SU-DHL-6 (cell line): ENCODE measurements around the gene TRPM7.
A peak's percentile ranks its signal among the peaks of the same experiment; 100 is the strongest.

ENCODE experiments used
- H2AFZ ChIP-seq: fragments of 200-600 bp; sonication (generic); 2 replicates; pipeline ENCODE4 v1.6.1; 2014; ENCODE audit warnings: low read depth, mild to moderate bottlenecking, moderate library complexity, mixed read lengths, antibody characterized with exemption, low read length; ENCODE audit not compliant: severe bottlenecking
- H3F3A ChIP-seq: fragments of 200-600 bp; shearing (Covaris generic); 2 replicates; pipeline ENCODE4 v1.6.0; 2016; ENCODE audit warnings: antibody characterized with exemption, mild to moderate bottlenecking; ENCODE audit not compliant: insufficient read depth
- H3K27ac ChIP-seq: fragments of 200-600 bp; sonication (generic); 2 replicates; pipeline ENCODE4 v1.5.1; 2016; ENCODE audit warnings: low read depth, mild to moderate bottlenecking, low read length, moderate library complexity, mixed read lengths
- H3K27me3 ChIP-seq: fragments of 200-600 bp; sonication (generic), shearing (Covaris generic); 2 replicates; pipeline ENCODE4 v1.6.0; 2014; ENCODE audit warnings: mild to moderate bottlenecking, low read length
- H3K36me3 ChIP-seq: fragments of 200-600 bp; sonication (generic); 2 replicates; pipeline ENCODE4 v1.6.1; 2014; ENCODE audit warnings: mild to moderate bottlenecking, low read length, mixed read lengths
- H3K4me2 ChIP-seq: fragments of 300-600, 200-600 bp; shearing (Covaris generic), sonication (generic); 2 replicates; pipeline ENCODE4 v1.6.0; 2014; ENCODE audit warnings: low read length, low read depth, mild to moderate bottlenecking; ENCODE audit not compliant: poor library complexity, severe bottlenecking
- H3K4me3 ChIP-seq: fragments of 200-600 bp; sonication (generic); 2 replicates; pipeline ENCODE4 v1.5.1; 2014; ENCODE audit warnings: antibody characterized with exemption, low read length, mild to moderate bottlenecking, mixed read lengths; ENCODE audit not compliant: insufficient read depth, poor library complexity, severe bottlenecking
- H3K79me2 ChIP-seq: fragments of 200-600 bp; sonication (generic); 2 replicates; pipeline ENCODE4 v1.6.1; 2014; ENCODE audit warnings: mild to moderate bottlenecking, low read length, moderate library complexity; ENCODE audit not compliant: insufficient read depth
- H3K9ac ChIP-seq: fragments of 200-600 bp; sonication (generic); 2 replicates; pipeline ENCODE4 v1.7.0; 2014; ENCODE audit warnings: mild to moderate bottlenecking, low read length
- H3K9me2 ChIP-seq: fragments of 200-600 bp; sonication (generic); replicated peaks from 2 replicates; pipeline ENCODE4 v1.6.1; 2014; ENCODE audit warnings: low read length; ENCODE audit not compliant: insufficient read depth
- H3K9me3 ChIP-seq: fragments of 200-600 bp; sonication (generic); 2 replicates; pipeline ENCODE4 v1.6.1; 2014; ENCODE audit warnings: low read length, mixed read lengths; ENCODE audit not compliant: insufficient read depth
- H4K20me1 ChIP-seq: fragments of 200-600 bp; sonication (generic); 2 replicates; pipeline ENCODE4 v1.6.1; 2014; ENCODE audit warnings: low read depth, mild to moderate bottlenecking, antibody characterized with exemption, low read length, moderate library complexity, mixed read lengths
- EZH2phosphoT487 ChIP-seq: fragments of 200-600 bp; sonication (generic), shearing (Covaris generic); conservative IDR thresholded peaks from 2 replicates; pipeline ENCODE4 v1.6.1; 2018; ENCODE audit warnings: mild to moderate bottlenecking, antibody characterized with exemption, low read length, moderate library complexity, mixed read lengths
- TF ChIP-seq, protein P1 (sequence below): fragments of 200-600 bp; sonication (generic); IDR thresholded peaks from one replicate; pipeline ENCODE4 v1.5.1; 2017; ENCODE audit warnings: antibody characterized with exemption, mild to moderate bottlenecking, low read length, moderate library complexity; ENCODE audit not compliant: insufficient read depth, poor library complexity, severe bottlenecking

TRPM7 gene

DNA sequence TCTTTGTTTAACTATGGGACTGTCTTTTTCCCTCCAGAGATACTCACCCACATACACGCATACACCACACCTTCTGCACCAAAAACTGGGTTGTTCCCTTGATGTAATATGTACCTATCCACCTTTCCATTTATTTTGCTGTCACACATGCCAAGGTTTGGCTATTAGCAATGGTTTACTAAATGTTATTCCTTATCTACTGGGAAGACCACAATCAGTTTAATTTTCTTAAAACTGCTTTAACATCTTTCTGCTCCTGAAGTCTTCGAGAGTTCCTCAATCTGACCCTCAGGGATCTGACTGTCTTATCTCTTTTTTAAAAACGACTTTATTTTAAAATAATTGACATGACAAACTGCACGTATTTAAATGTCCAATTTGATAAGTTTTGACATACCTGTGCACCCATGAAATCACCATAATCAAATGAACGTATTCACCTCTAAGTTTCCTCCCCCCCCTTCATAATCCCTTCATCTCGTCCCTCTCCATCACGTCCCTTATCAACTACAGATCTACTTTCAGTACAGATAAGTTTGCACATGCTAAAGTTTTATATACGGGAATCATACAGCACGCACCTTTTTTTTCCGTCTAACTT, 805 bp upstream of the TRPM7 start:
- peaks cover 41% of the 10 kb centered on the region for H3K79me2 ChIP-seq

DNA sequence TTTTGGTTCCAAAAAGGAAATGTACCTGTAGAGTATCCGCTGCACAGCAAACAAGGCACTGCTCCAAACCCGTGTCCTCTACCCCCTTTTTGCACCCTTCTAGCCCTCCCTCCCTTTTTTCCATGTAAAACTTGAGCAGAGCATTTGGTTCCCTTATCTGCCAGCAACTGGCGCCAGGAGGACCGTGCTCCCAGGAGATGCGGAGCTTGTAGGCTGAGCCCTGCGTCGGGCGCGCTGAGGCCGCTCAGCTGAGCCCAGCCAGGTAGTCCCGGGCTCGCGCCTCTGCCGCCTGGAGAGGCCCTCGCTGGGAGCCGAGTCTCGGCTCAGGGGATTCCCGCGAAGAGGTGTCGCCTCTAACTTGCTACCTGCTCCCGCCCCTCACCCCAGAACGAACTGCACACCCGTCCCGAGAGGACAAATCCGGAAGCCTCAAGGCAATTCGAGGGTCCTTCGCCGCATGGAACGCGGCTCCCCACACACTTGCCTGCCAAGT, 575 bp downstream of the TRPM7 start:
- Histone ChIP-seq H3K27ac (peak overlapping the region; percentile 78), H3K27me3 (no peaks in the 10 kb centered on the region), H3K4me2 (peak overlapping the region; percentile 63), H3K9me3 (no peaks in the 10 kb centered on the region), H3K9me2 (no peaks in the 10 kb centered on the region), H2AFZ (peak overlapping the region; percentile 91), H3F3A (no peaks in the 10 kb centered on the region), H3K4me3 (peak overlapping the region; percentile 95), H3K79me2 (peaks cover 55% of the 10 kb centered on the region), H4K20me1 (0 out of 2 replicates have a peak, but pooled peaks cover 12% of the 10 kb centered on the region), H3K36me3 (0 out of 2 replicates have a peak, but pooled peaks cover 2% of the 10 kb centered on the region), H3K9ac (peak overlapping the region; percentile 95)
- TF ChIP-seq, protein P1, sequence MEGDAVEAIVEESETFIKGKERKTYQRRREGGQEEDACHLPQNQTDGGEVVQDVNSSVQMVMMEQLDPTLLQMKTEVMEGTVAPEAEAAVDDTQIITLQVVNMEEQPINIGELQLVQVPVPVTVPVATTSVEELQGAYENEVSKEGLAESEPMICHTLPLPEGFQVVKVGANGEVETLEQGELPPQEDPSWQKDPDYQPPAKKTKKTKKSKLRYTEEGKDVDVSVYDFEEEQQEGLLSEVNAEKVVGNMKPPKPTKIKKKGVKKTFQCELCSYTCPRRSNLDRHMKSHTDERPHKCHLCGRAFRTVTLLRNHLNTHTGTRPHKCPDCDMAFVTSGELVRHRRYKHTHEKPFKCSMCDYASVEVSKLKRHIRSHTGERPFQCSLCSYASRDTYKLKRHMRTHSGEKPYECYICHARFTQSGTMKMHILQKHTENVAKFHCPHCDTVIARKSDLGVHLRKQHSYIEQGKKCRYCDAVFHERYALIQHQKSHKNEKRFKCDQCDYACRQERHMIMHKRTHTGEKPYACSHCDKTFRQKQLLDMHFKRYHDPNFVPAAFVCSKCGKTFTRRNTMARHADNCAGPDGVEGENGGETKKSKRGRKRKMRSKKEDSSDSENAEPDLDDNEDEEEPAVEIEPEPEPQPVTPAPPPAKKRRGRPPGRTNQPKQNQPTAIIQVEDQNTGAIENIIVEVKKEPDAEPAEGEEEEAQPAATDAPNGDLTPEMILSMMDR: no peak
- TF ChIP-seq EZH2phosphoT487: no peak

More for the DNA sequence above, 805 bp upstream of the TRPM7 start:
- Histone ChIP-seq H3K27me3 (no peaks in the 10 kb centered on the region), H4K20me1 (0 out of 2 replicates have a peak, but pooled peaks cover 6% of the 10 kb centered on the region), H3K4me2 (peak overlapping the region; percentile 87), H3K9me2 (no peaks in the 10 kb centered on the region), H3K9ac (peak overlapping the region; percentile 95), H2AFZ (peak overlapping the region; percentile 62), H3K9me3 (no peaks in the 10 kb centered on the region), H3K27ac (peak overlapping the region; percentile 41), H3K36me3 (0 out of 2 replicates have a peak, but pooled peaks cover 2% of the 10 kb centered on the region), H3F3A (no peaks in the 10 kb centered on the region), H3K4me3 (peak overlapping the region; percentile 95)
- TF ChIP-seq EZH2phosphoT487: no peak
- TF ChIP-seq, protein P1: no peak

DNA sequence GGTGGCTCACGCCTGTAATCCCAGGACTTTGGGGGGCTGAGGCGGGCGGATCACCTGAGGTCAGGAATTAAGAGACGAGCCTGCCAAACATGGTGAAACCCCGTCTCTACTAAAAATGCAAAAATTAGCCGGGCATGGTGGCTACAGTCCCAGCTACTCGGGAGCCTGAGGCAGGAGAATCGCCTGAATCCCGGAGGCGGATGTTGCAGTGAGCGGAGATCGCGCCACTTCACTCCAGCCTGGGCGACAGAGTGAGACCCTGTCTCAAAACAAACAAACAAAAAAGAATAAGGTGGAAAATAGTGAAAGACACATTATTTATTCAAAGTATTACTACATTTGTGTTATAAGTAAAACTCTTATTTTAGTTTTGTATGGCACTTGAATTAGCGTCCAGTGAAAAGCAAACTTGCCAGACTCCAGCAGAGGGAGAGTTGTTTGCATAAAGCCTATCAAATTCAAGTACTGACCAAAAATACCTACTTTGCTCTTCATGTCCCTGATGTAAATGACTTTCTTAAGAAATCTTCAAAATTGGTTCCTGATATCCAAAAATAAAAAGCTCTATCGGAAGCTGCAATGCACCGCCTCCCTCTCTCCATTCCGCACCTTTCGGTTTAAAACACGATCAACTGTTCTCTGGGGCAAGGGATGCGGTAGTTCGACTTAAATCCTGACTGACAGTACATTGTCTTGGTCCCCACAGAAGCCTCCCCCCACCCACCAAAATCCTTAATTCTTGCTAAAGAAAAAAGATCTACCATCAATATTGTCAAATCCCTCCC, 1.2 kb downstream of the TRPM7 start:
- 0 out of 2 replicates have a peak, but pooled peaks cover 2% of the 10 kb centered on the region for H3K36me3 ChIP-seq
- TF ChIP-seq, protein P1: no peak
- TF ChIP-seq EZH2phosphoT487: no peak
- peak overlapping the region; percentile 95 for H3K4me3 ChIP-seq
- H3F3A ChIP-seq: no peaks in the 10 kb centered on the region
- no peaks in the 10 kb centered on the region for H3K9me2 ChIP-seq
- peaks cover 61% of the 10 kb centered on the region for H3K79me2 ChIP-seq
- H3K27me3 ChIP-seq: no peaks in the 10 kb centered on the region
- H3K9me3 ChIP-seq: no peaks in the 10 kb centered on the region
- no peak overlapping the region for H2AFZ ChIP-seq
- H3K27ac ChIP-seq: peak overlapping the region; percentile 78; the same call in 1 of the 2 replicates
- 0 out of 2 replicates have a peak, but pooled peaks cover 12% of the 10 kb centered on the region for H4K20me1 ChIP-seq
- peak overlapping the region; percentile 95 for H3K9ac ChIP-seq
- peak overlapping the region; percentile 63 for H3K4me2 ChIP-seq
